Measurements from ENCODE around the gene TM4SF20.
A peak's percentile ranks its signal among the peaks of the same experiment; 100 is the strongest.
"Not testable (repeated sequence)": the region's sequence is repeated elsewhere in the genome, so short reads cannot be mapped to it uniquely, and the experiment has no call there.

TM4SF20 gene

GRCh38 chr2:227397562-227397961 lies 18.5 kb upstream of the TM4SF20 start:
- no peak for DNase-seq

GRCh38 chr2:227395556-227395955 lies 16.4 kb upstream of the TM4SF20 start:
- DNase-seq: no peak

GRCh38 chr2:227394401-227394800 lies 15.3 kb upstream of the TM4SF20 start:
- DNase-seq: no peak

GRCh38 chr2:227390468-227391256 lies 11.6 kb upstream of the TM4SF20 start:
- no peak for DNase-seq

- DNase-seq: no peak
These were observed 10.6 kb upstream of the TM4SF20 start for GRCh38 chr2:227389661-227390060.

- DNase-seq: no peak
These were observed 10.1 kb upstream of the TM4SF20 start for GRCh38 chr2:227389231-227389630.

GRCh38 chr2:227388537-227389011 lies 9.5 kb upstream of the TM4SF20 start:
- DNase-seq: no peak

- not testable (repeated sequence) for DNase-seq
These were observed 8.5 kb upstream of the TM4SF20 start, which contains the start of gene SCYGR1 for GRCh38 chr2:227387583-227387982. Gene SCYGR1, minus strand, starts transcription at chr2:227387949. Its CDS starts 0 bp downstream, at chr2:227387949.

GRCh38 chr2:227386630-227387029 lies 7.5 kb upstream of the TM4SF20 start:
- DNase-seq: no peak

GRCh38 chr2:227383686-227384085 lies 4.6 kb upstream of the TM4SF20 start:
- DNase-seq: no peak

- not testable (repeated sequence) for DNase-seq
These were observed 3.2 kb upstream of the TM4SF20 start for GRCh38 chr2:227382241-227382835.

GRCh38 chr2:227378371-227378782 lies 729 bp downstream of the TM4SF20 start:
- no peak for DNase-seq

GRCh38 chr2:227377467-227378351 lies 1.4 kb downstream of the TM4SF20 start:
- no peak for DNase-seq

- DNase-seq: no peak
These were observed 2.3 kb downstream of the TM4SF20 start for GRCh38 chr2:227376656-227377396.

GRCh38 chr2:227374158-227374557 lies 4.9 kb downstream of the TM4SF20 start:
- DNase-seq: no peak

- no peak for DNase-seq
These were observed 5.7 kb downstream of the TM4SF20 start for GRCh38 chr2:227373389-227373788.

GRCh38 chr2:227370791-227371312 lies 8.3 kb downstream of the TM4SF20 start:
- peak; percentile 74 for DNase-seq

GRCh38 chr2:227370092-227370491 lies 9.0 kb downstream of the TM4SF20 start:
- DNase-seq: no peak

GRCh38 chr2:227368574-227368973 lies 10.5 kb downstream of the TM4SF20 start:
- no peak for DNase-seq

GRCh38 chr2:227367427-227367795 lies 11.7 kb downstream of the TM4SF20 start:
- DNase-seq: no peak

- DNase-seq: no peak
These were observed 12.2 kb downstream of the TM4SF20 start for GRCh38 chr2:227366769-227367426.

- DNase-seq: no peak
These were observed 13.3 kb downstream of the TM4SF20 start for GRCh38 chr2:227365833-227366232.

Data from CD4-positive, alpha-beta T cell treated with Interferon gamma for 1 hour (primary cell).